Activated T-helper 17 cell treated with anti-CD3 and anti-CD28 coated beads, Interleukin-2, amount 50 U/mL, for 72 hours (primary cell): ENCODE data around the gene INSIG2. TPM values are rescaled to one million over a fixed set of nuclear protein-coding genes. Genes with fewer than 3 reads are reported as not detected.

Experiments
- ATAC-seq: fragments of 150-1000 bp; cut with Tn5 transposase; replicated peaks from 2 replicates; pipeline ENCODE4 v1.10.0; 2021; ENCODE audit warnings: mild to moderate bottlenecking, moderate library complexity
- H3K27ac Mint-ChIP-seq: one replicate; pipeline ENCODE4 v1.8.0; 2022; ENCODE audit warnings: mixed read lengths
- H3K27me3 Mint-ChIP-seq: one replicate; pipeline ENCODE4 v1.8.0; 2022; ENCODE audit warnings: mixed read lengths
- H3K36me3 Mint-ChIP-seq: one replicate; pipeline ENCODE4 v1.8.0; 2022; ENCODE audit warnings: low read depth, mild to moderate bottlenecking, mixed read lengths
- H3K4me1 Mint-ChIP-seq: one replicate; pipeline ENCODE4 v1.8.0; 2022; ENCODE audit warnings: mixed read lengths
- H3K4me3 Mint-ChIP-seq: one replicate; pipeline ENCODE4 v1.8.0; 2022; ENCODE audit warnings: mild to moderate bottlenecking, mixed read lengths
- H3K9me3 Mint-ChIP-seq: one replicate; pipeline ENCODE4 v1.8.0; 2022; ENCODE audit warnings: mixed read lengths
- total RNA-seq, 2 donors: library from RNA; stranded (reverse); gene quantifications; one replicate each; pipeline ENCODE4 v1.2.3, GENCODE V29; 2022

INSIG2 gene
- total RNA-seq, 2 donors from 2014 or later: 75.4 to 309 TPM

- no peak overlapping the region for H3K27ac Mint-ChIP-seq
- ATAC-seq: peak; percentile 19
- peaks cover 6% of the 10 kb centered on the region for H3K4me1 Mint-ChIP-seq
- H3K9me3 Mint-ChIP-seq: no peaks in the 10 kb centered on the region
- peak overlapping the region; percentile 33 for H3K4me3 Mint-ChIP-seq
- H3K36me3 Mint-ChIP-seq: no peaks in the 10 kb centered on the region
- H3K27me3 Mint-ChIP-seq: peaks cover 34% of the 10 kb centered on the region
Measured at GRCh38 chr2:118148809-118149208, 60.5 kb downstream of the INSIG2 start.

GRCh38 chr2:118150294-118150693 is 62.0 kb downstream of the INSIG2 start:
- no peak overlapping the region for H3K4me3 Mint-ChIP-seq
- H3K27ac Mint-ChIP-seq: no peak overlapping the region
- no peaks in the 10 kb centered on the region for H3K36me3 Mint-ChIP-seq
- no peaks in the 10 kb centered on the region for H3K9me3 Mint-ChIP-seq
- peaks cover 34% of the 10 kb centered on the region for H3K27me3 Mint-ChIP-seq
- peaks cover 6% of the 10 kb centered on the region for H3K4me1 Mint-ChIP-seq
- ATAC-seq: no peak

- Mint-ChIP-seq H3K36me3 (no peaks in the 10 kb centered on the region), H3K4me3 (no peak overlapping the region), H3K27ac (no peak overlapping the region), H3K27me3 (peaks cover 32% of the 10 kb centered on the region), H3K4me1 (peaks cover 6% of the 10 kb centered on the region), H3K9me3 (no peaks in the 10 kb centered on the region)
- ATAC-seq: no peak
Measured at GRCh38 chr2:118151831-118152230, 63.6 kb downstream of the INSIG2 start.

- no peaks in the 10 kb centered on the region for H3K4me1 Mint-ChIP-seq
- H3K9me3 Mint-ChIP-seq: peaks cover 5% of the 10 kb centered on the region
- no peak overlapping the region for H3K27ac Mint-ChIP-seq
- no peak for ATAC-seq
- H3K36me3 Mint-ChIP-seq: no peaks in the 10 kb centered on the region
- H3K4me3 Mint-ChIP-seq: no peak overlapping the region
- H3K27me3 Mint-ChIP-seq: peaks cover 31% of the 10 kb centered on the region
Measured at GRCh38 chr2:118153433-118153832, 65.2 kb downstream of the INSIG2 start.

GRCh38 chr2:118154176-118154575 is 65.9 kb downstream of the INSIG2 start:
- Mint-ChIP-seq H3K36me3 (no peaks in the 10 kb centered on the region), H3K4me1 (no peaks in the 10 kb centered on the region), H3K27me3 (peaks cover 31% of the 10 kb centered on the region), H3K9me3 (peaks cover 5% of the 10 kb centered on the region), H3K27ac (no peak overlapping the region), H3K4me3 (no peak overlapping the region)
- no peak for ATAC-seq

Other genes starting within 250 kb of the INSIG2 start
- gene CCDC93, start 74.4 kb upstream of the INSIG2 start, total RNA-seq: 10 to 100 TPM; 30.6 to 43.6 TPM